Stomach (tissue), 9 donors: ENCODE data around the gene FOXE3. TPM values are rescaled to one million over a fixed set of nuclear protein-coding genes. Genes with fewer than 3 reads are reported as not detected.
A peak's percentile ranks its signal among the peaks of the same experiment; 100 is the strongest.

Experiments
- DNase-seq, 2 donors: peaks; one replicate each; pipeline versions ENCODE4 v3.0.0 to v3.0.0-alpha.2; 2013 to 2019
- H3K27ac ChIP-seq, 5 donors: fragments of 200-600 bp in 4 of 5; sonication (generic) in 4 of 5; one replicate each; pipeline ENCODE4 v1.5.1; 2013 to 2019; ENCODE audit warnings: mild to moderate bottlenecking in 1 of 5, moderate library complexity in 1 of 5
- H3K27me3 ChIP-seq, 3 donors: fragments of 200-600 bp; sonication (generic); one replicate each; pipeline ENCODE4 v1.5.1; 2017 to 2019; ENCODE audit warnings: mixed run types in 1 of 3
- H3K36me3 ChIP-seq, 4 donors: fragments of 200-600 bp; sonication (generic); 1 replicate in 3 of 4; 2 replicates in 1 of 4; pipeline ENCODE4 v1.5.1; 2016 to 2019
- H3K4me1 ChIP-seq, 4 donors: fragments of 200-600 bp; sonication (generic); one replicate each; pipeline ENCODE4 v1.5.1; 2016 to 2019
- H3K4me3 ChIP-seq, 4 donors: fragments of 200-600 bp; sonication (generic) in 3 of 4; one replicate each; pipeline ENCODE4 v1.5.1; 2016 to 2019; ENCODE audit warnings: mild to moderate bottlenecking in 1 of 4
- H3K9me3 ChIP-seq, 4 donors: fragments of 200-600 bp; sonication (generic); one replicate each; pipeline ENCODE4 v1.5.1; 2016 to 2019
- EP300 ChIP-seq: sonication (generic); formaldehyde crosslinking; IDR thresholded peaks from one replicate; pipeline ENCODE4 v1.6.1; 2017; ENCODE audit warnings: antibody characterized with exemption
- POLR2A ChIP-seq, 4 donors: fragments of 450-650 bp; IDR thresholded peaks; one replicate each; pipeline ENCODE4 v1.6.1; 2016; ENCODE audit warnings: antibody characterized with exemption in 4 of 4, control low read depth in 2 of 4, mild to moderate bottlenecking in 1 of 4, moderate library complexity in 1 of 4
- POLR2AphosphoS5 ChIP-seq, 3 donors: sonication (generic); formaldehyde crosslinking; IDR thresholded peaks; one replicate each; pipeline ENCODE4 v1.6.1; 2016; ENCODE audit warnings: antibody characterized with exemption in 3 of 3
- WGBS, 5 donors: extraction: QIAGEN DNeasy Blood & Tissue Kit in 3 of 5; methylation state at CpG; one replicate each; pipeline versions ENCODE4 v1.1.5 to v1.1.7; 2013 to 2018; 5-methylcytosine and 5-hydroxymethylcytosine counted together
- intact Hi-C: fragments of 100-400 bp; cut with DNase I; formaldehyde crosslinking; loops from one replicate; pipeline ENCODE4 v1.15.1; 2023; ENCODE audit warnings: low total_unique reads
- polyA plus RNA-seq, 3 donors: library from polyadenylated mRNA; stranded (reverse); fragments of 200-250 nt; gene quantifications; one replicate each; pipeline ENCODE4 v1.2.3, GENCODE V29; 2013
- total RNA-seq, 5 donors: library from RNA; depleted of rRNA; stranded (reverse); fragments of >200 nt; gene quantifications; one replicate each; pipeline versions ENCODE4 v1.1.0 to v1.2.3, GENCODE V29; 2014 to 2016
- TF ChIP-seq, protein P1 (sequence below), 7 experiments: fragments of 450-650 bp in 4 of 7; fragments of 200-600 bp in 3 of 7; sonication (generic) in 3 of 7; IDR thresholded peaks; one replicate each; pipeline ENCODE4 v1.5.1; 2016 to 2019; ENCODE audit warnings: antibody characterized with exemption in 7 of 7, control low read depth in 2 of 7, mild to moderate bottlenecking in 1 of 7
- donor health status: healthy with polysubstance abuse.
- donor health status: Bipolar disorder and iron deficiency.
- donor health status: healthy.

FOXE3 gene
- total and polyA plus RNA-seq, 8 donors, result not detected

GRCh38 chr1:47396671-47397196, 19.4 kb upstream of the FOXE3 start:
- DNase-seq, result no peak
- no peak overlapping the region for H3K27ac ChIP-seq

GRCh38 chr1:47399138-47399845, 16.8 kb upstream of the FOXE3 start:
- Histone ChIP-seq H3K9me3 (no peaks in the 10 kb centered on the region), H3K4me3 (no peak overlapping the region), H3K27me3 (peaks cover 0 to 78% (median 0%) of the 10 kb centered on the region in 3 donors), H3K4me1 (peaks cover 0 to 11% (median 8%) of the 10 kb centered on the region in 4 donors), H3K36me3 (no peaks in the 10 kb centered on the region), H3K27ac (no peak overlapping the region)
- 79 to 96% (median 91%) methylated on average over 4 of the region's 4 CpGs for WGBS, 5 donors
- intact Hi-C loops, result no loop called here
- TF ChIP-seq, protein P1, sequence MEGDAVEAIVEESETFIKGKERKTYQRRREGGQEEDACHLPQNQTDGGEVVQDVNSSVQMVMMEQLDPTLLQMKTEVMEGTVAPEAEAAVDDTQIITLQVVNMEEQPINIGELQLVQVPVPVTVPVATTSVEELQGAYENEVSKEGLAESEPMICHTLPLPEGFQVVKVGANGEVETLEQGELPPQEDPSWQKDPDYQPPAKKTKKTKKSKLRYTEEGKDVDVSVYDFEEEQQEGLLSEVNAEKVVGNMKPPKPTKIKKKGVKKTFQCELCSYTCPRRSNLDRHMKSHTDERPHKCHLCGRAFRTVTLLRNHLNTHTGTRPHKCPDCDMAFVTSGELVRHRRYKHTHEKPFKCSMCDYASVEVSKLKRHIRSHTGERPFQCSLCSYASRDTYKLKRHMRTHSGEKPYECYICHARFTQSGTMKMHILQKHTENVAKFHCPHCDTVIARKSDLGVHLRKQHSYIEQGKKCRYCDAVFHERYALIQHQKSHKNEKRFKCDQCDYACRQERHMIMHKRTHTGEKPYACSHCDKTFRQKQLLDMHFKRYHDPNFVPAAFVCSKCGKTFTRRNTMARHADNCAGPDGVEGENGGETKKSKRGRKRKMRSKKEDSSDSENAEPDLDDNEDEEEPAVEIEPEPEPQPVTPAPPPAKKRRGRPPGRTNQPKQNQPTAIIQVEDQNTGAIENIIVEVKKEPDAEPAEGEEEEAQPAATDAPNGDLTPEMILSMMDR (IDR thresholded peaks at IDR 0.05), result no peak
- no peak for TF ChIP-seq POLR2A (IDR thresholded peaks at IDR 0.05)
- TF ChIP-seq EP300, result no peak
- TF ChIP-seq POLR2AphosphoS5 (IDR thresholded peaks at IDR 0.05), result no peak
- DNase-seq, result no peak

More at GRCh38 chr1:47396671-47397196, 19.4 kb upstream of the FOXE3 start:
- H3K4me1 ChIP-seq, result peaks cover 0 to 1% (median 0%) of the 10 kb centered on the region in 4 donors
- TF ChIP-seq EP300 (no peak), POLR2AphosphoS5 (IDR thresholded peaks at IDR 0.05) (no peak), POLR2A (IDR thresholded peaks at IDR 0.05) (no peak)
- TF ChIP-seq, protein P1 (IDR thresholded peaks at IDR 0.05), result no peak
- H3K9me3 ChIP-seq, result no peaks in the 10 kb centered on the region
- intact Hi-C loops, result no loop called here
- H3K4me3 ChIP-seq, result no peak overlapping the region
- WGBS, 5 donors, result 90 to 100% (median 94%) methylated on average over 6 of the region's 6 CpGs
- no peaks in the 10 kb centered on the region for H3K36me3 ChIP-seq
- H3K27me3 ChIP-seq, result peaks cover 0 to 65% (median 0%) of the 10 kb centered on the region in 3 donors

GRCh38 chr1:47399846-47400155, 16.3 kb upstream of the FOXE3 start:
- Histone ChIP-seq H3K4me3 (no peak overlapping the region), H3K4me1 (peaks cover 0 to 11% (median 8%) of the 10 kb centered on the region in 4 donors), H3K9me3 (no peaks in the 10 kb centered on the region), H3K36me3 (no peaks in the 10 kb centered on the region), H3K27ac (no peak overlapping the region), H3K27me3 (peaks cover 0 to 78% (median 0%) of the 10 kb centered on the region in 3 donors)
- 91 to 94% (median 91%) methylated on average over 4 of the region's 4 CpGs for WGBS, 5 donors
- DNase-seq, result no peak
- TF ChIP-seq POLR2AphosphoS5 (IDR thresholded peaks at IDR 0.05) (no peak), POLR2A (IDR thresholded peaks at IDR 0.05) (no peak), EP300 (no peak)
- TF ChIP-seq, protein P1 (IDR thresholded peaks at IDR 0.05), result no peak
- intact Hi-C loops, result no loop called here

DNA sequence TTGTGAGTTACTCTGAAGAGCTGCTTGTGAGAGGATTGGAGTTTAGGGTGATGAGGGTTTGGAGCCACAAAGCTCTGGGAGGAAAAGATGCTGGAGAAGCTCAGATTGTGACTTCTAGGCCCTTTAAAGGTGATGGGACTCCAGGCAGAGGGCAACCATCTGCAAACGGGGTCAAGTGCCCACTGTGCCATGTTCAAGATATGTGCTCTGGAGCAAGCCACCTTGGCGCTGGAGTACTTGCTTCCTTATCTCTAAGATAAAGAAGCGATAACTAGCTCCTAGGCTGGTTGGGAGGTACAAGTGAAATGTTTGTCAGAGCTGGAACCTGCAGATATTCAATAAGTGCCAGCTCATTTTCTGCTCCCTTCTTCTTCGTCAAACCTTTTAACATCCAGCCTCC, 14.3 kb upstream of the FOXE3 start:
- peak in 1 of 2 donors; percentile 29 for DNase-seq
- Histone ChIP-seq H3K27me3 (peaks cover 0 to 81% (median 3%) of the 10 kb centered on the region in 3 donors), H3K27ac (no peak overlapping the region), H3K9me3 (no peaks in the 10 kb centered on the region), H3K4me1 (peaks cover 0 to 11% (median 8%) of the 10 kb centered on the region in 4 donors), H3K36me3 (no peaks in the 10 kb centered on the region), H3K4me3 (no peak overlapping the region)
- WGBS, 5 donors, result 23 to 68% (median 49%) methylated on average over 4 of the region's 4 CpGs
- no peak for TF ChIP-seq EP300
- TF ChIP-seq POLR2AphosphoS5 (IDR thresholded peaks at IDR 0.05), result no peak
- TF ChIP-seq, protein P1 (IDR thresholded peaks at IDR 0.05), result no peak
- TF ChIP-seq POLR2A (IDR thresholded peaks at IDR 0.05), result no peak
- intact Hi-C loops, result no loop called here
